Retinal pigment epithelial cell (primary cell): ENCODE measurements around the gene CDH20.
A peak's percentile ranks its signal among the peaks of the same experiment; 100 is the strongest.

Source experiments
- DNase-seq: peaks from one replicate; pipeline ENCODE4 v3.0.0-alpha.2; 2010; ENCODE audit warnings: low read depth
- H3K4me3 ChIP-seq: 2 replicates; pipeline ENCODE4 v1.5.1; 2011; ENCODE audit warnings: mild to moderate bottlenecking, low read length, control low read depth, moderate library complexity
- TF ChIP-seq, protein P1 (sequence below): conservative IDR thresholded peaks from 2 replicates; pipeline ENCODE4 v1.5.1; 2011; ENCODE audit warnings: low read depth, low read length, control low read depth, inconsistent platforms

Gene CDH20

DNA sequence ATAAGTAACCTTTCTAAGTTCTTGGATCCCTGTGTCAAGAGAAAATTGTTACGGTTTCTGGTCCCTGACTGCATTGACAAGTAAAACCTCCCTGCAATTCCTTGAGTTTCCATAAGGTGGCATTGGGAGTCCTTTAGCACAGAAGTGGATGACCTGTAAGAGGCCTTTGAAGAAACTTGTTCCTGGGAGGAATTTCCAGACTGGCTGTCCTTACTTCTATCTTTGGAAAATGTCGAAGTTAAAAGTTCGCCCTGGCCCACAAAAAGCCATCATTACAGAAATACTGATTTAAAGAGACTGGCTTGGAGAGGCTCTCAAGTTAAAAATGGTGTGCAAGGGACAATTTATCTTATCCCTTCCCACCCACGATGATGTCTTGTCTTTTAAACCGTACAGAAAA, 218.4 kb downstream of the CDH20 start:
- H3K4me3 ChIP-seq: no peak overlapping the region
- TF ChIP-seq, protein P1, sequence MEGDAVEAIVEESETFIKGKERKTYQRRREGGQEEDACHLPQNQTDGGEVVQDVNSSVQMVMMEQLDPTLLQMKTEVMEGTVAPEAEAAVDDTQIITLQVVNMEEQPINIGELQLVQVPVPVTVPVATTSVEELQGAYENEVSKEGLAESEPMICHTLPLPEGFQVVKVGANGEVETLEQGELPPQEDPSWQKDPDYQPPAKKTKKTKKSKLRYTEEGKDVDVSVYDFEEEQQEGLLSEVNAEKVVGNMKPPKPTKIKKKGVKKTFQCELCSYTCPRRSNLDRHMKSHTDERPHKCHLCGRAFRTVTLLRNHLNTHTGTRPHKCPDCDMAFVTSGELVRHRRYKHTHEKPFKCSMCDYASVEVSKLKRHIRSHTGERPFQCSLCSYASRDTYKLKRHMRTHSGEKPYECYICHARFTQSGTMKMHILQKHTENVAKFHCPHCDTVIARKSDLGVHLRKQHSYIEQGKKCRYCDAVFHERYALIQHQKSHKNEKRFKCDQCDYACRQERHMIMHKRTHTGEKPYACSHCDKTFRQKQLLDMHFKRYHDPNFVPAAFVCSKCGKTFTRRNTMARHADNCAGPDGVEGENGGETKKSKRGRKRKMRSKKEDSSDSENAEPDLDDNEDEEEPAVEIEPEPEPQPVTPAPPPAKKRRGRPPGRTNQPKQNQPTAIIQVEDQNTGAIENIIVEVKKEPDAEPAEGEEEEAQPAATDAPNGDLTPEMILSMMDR: peak; percentile 96
- peak; percentile 39 for DNase-seq

DNA sequence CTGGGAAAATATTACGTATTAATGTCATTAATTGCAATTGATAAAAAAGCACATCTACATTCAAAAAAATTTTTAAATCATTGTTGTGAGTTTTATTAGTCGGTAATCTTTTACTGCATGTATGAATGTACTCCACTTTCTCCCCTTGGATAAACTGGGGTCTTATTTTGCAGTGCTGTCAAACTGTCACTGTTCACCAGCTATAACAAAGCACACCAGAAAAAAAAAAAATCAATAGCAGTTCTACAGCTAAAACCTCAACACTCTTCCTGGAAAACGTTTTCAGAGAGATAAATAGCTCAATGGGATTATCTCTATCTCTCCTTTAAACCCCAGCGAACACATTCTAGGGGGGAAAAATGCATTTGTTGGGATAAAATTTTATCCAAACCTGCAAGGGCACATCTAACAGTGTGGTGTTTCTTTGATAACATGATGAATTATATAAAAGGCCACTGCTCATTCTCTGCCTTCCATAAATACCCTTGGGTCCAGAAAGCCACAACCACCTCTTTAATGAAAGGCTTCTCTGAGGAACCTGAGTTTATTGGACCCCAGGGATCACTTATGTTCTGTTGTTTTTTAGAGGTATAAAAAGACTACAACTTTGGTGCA, 219.9 kb downstream of the CDH20 start:
- H3K4me3 ChIP-seq: no peak overlapping the region
- DNase-seq: no peak
- TF ChIP-seq, protein P1: no peak

DNA sequence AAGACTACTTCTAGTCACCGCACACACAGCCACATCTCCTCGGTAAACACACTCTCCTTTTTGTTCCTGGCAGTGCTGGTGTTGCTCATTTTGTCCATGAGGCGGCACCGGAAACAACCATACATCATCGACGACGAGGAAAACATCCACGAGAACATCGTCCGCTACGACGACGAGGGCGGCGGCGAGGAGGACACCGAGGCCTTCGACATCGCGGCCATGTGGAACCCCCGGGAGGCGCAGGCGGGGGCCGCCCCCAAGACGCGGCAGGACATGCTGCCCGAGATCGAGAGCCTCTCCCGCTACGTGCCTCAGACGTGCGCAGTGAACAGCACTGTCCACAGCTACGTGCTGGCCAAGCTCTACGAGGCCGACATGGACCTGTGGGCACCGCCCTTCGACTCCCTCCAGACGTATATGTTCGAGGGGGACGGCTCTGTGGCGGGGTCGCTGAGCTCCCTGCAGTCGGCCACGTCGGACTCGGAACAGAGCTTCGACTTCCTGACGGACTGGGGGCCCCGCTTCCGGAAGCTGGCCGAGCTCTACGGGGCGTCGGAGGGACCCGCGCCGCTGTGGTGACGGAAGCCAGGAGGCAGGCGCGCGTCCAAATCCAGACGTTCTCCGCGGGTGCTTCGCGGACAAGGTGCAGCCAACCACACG, 221.0 kb downstream of the CDH20 start:
- no peak for DNase-seq
- no peak overlapping the region for H3K4me3 ChIP-seq

DNA sequence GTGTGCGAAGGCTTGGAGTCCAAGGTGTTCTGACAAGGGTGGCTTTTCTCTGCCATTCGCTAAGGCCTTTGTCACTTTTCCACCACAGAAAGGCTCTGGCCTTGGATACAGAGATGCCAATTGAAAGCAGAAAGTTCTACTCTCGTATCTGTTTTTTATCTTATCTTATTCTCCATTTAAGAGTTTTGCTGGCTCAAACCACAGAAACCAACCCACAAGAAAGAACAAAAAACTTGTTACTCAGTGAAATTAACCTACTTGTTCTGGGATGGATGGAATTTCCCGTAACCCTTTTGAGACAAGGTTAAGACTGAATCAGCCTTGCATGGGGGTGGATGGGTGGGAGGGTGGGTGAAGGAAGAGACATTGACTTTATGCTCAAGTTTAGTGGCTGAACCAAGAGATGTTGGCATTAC, 221.7 kb downstream of the CDH20 start:
- no peak overlapping the region for H3K4me3 ChIP-seq
- TF ChIP-seq, protein P1: no peak
- no peak for DNase-seq

More for the DNA sequence above, 221.0 kb downstream of the CDH20 start:
- TF ChIP-seq, protein P1: no peak

DNA sequence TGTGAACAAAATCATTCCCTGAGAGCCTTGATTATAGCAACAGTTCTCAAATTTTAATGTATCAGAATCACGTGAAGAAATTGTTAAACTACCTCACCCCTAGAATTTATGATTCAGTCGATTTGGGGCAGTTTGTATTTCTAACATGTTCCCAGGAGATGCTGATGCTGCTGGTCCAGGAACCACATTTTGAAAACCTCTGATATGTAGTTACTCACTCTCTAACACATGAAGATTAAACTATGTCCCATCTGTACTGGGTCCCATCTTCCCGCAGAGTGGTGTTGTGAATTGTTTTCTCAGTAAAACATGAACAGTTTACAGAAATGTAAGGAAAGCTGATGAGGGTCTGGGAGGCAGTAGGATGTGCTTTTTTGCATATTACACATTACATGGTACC, 223.1 kb downstream of the CDH20 start:
- TF ChIP-seq, protein P1: no peak
- DNase-seq: no peak
- no peak overlapping the region for H3K4me3 ChIP-seq

DNA sequence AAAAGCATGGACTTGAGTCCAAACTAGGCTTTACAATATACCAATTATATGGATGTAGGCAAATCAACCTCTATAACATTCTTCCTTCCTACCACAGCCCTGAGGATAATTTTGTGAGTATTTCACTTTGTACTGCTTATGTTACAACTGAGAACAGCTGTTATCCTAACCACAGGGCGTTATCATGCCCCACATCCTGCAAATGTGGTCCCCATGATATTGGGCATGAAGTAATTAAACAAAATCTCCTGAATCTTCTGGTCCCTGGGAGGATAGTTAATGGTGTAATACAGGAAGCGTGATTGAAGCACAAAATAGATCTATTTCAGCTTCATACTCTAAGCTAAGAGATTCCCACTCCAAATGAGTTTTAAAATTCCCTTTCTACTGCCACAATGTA, 223.6 kb downstream of the CDH20 start:
- TF ChIP-seq, protein P1: no peak
- no peak for DNase-seq
- no peak overlapping the region for H3K4me3 ChIP-seq
